22Rv1 (cell line): ENCODE measurements around the gene SHISA4.
A peak's percentile ranks its signal among the peaks of the same experiment; 100 is the strongest.

ENCODE experiments used
- H3K27ac ChIP-seq: fragments of 450-650 bp; 2 replicates; pipeline ENCODE4 v1.5.1; 2017
- ZFX ChIP-seq: fragments of 450-650 bp; IDR thresholded peaks from 2 replicates; pipeline ENCODE4 v1.6.1; 2017; ENCODE audit warnings: antibody characterized with exemption, borderline replicate concordance
- TF ChIP-seq, protein P1 (sequence below): fragments of 450-650 bp; IDR thresholded peaks from 2 replicates; pipeline ENCODE4 v1.5.1; 2017; ENCODE audit warnings: mild to moderate bottlenecking

Gene SHISA4

DNA sequence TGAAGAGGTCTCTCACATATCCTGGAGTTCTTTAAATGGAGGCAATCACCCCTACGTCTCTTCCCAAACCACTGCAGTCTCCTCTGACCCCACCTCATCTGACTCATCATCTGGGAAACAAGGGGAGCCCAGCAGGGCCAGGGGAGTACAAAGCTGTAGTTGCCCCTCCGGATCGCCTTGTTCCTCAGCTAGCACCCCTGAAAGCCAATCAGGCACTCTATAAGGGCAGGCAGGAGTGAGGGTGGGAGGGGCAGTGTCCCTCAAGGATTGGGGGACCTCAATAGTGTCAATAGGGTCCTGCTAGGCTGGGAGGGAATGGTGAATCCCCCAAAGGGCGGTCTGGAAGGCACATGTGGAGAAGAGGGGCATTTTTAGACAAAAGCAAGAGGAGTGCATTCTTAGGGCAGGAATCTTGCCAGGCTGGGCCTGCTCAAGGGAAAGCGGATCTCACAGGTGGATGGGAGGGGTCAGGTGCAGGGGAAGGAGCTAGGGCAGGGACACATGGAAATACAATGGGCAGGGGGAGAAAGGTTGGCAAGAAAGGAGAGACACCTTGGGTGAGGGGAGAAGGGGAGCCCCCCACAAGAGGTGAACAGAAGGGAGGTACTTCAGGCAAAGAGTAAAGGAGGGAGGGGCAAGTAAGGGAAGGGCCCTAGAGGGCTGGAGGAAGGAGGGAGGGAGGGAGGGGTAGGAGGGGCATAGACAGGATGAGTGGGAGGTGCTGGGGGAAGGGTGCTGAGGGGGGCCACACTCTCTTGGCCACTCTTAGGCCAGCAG lies 5.8 kb downstream of the SHISA4 start:
- TF ChIP-seq, protein P1, sequence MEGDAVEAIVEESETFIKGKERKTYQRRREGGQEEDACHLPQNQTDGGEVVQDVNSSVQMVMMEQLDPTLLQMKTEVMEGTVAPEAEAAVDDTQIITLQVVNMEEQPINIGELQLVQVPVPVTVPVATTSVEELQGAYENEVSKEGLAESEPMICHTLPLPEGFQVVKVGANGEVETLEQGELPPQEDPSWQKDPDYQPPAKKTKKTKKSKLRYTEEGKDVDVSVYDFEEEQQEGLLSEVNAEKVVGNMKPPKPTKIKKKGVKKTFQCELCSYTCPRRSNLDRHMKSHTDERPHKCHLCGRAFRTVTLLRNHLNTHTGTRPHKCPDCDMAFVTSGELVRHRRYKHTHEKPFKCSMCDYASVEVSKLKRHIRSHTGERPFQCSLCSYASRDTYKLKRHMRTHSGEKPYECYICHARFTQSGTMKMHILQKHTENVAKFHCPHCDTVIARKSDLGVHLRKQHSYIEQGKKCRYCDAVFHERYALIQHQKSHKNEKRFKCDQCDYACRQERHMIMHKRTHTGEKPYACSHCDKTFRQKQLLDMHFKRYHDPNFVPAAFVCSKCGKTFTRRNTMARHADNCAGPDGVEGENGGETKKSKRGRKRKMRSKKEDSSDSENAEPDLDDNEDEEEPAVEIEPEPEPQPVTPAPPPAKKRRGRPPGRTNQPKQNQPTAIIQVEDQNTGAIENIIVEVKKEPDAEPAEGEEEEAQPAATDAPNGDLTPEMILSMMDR: no peak
- no peak for TF ChIP-seq ZFX
- no peak overlapping the region for H3K27ac ChIP-seq

DNA sequence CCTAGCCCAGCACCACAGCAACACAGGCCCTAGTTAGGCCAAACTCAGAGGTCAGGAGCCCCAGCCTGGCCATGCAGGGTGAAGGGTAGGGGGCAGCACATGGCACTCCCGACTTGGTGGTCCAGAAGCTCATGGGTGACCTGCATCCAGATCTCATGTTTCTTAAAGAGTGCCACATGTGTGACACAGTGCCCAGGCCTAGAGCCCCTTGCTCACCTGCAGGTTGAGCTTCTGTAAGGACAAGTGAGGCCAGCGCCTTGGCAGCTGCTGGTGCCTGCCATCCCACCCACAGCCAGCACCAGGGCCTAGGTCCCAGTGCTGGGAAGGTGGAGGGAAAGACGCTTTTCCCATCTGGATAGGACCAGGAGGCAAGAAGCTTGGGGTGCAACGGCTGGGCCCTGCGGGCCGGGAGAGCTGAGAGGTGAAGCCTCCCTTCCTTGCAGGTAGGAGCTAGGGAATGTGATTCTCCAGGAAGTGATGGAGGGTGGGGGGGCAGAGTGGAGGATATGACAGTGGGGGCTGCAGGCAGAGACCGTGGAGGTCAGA lies 6.5 kb downstream of the SHISA4 start:
- no peak overlapping the region for H3K27ac ChIP-seq

DNA sequence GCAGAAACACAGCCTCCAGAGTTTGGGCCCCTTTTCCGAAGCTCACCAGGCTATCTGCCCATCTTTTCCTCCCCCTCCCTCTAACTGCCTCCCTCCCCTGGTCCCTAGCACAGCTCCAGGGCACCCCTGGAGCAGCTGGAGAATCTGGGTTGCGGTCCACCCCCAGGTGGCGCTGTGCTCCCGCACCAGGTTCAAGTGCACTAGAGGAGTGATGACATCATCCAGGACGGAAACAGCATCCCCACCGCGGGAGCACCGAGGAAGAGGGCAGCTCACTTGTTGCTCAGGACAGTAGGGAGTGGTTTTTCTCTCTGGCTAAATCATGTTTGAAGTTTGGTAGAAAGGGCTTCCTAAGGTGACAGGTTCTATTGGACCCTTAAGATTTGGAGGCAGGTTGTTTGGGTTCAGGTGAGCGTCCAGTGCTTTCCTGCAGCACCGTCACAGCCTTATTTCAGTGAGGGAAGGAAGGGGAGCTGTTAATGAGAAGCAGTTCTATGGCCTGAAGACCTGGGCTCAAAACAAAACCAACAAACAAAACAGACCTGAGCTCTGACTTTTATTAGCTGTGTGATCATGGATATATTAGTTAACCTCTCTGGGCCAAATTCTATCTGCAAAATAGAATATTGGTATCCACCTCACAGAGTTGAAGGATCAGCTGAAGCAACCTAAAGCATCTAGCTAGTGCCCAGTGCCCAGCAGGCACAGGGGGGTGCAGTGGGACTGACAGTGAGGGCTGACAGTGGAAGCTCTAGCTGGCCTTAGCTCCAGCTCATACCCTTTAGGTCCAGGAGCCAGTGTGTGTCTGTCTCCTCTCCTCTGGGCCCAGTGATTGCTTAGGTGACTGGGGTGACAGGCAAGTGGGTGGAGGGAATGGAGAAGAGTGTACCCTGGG lies 7.5 kb downstream of the SHISA4 start:
- TF ChIP-seq ZFX: no peak
- TF ChIP-seq, protein P1: peak; percentile 99
- H3K27ac ChIP-seq: no peak overlapping the region

More for the DNA sequence above, 6.5 kb downstream of the SHISA4 start:
- TF ChIP-seq ZFX: no peak
- TF ChIP-seq, protein P1: no peak

DNA sequence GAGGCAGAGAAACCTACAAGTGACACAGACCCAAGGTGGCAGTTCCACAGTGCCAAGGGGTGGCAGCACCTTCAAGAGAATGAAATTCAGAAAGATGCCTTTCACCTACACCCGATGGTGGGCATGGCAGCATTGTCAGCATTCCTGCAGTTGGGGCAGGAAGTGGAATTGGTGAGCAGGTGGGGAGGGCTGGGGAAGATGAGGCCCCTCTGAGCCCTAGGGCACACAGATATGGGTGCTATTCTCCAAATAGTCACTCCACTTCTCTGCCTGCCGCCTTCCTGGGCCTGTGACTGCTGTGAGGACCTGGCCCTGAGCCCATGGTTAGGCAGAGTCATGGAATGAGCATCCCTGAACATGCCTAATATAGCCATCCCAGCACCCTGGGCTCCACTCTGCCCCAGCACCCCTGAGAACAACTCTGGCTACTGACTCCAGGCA lies 8.3 kb downstream of the SHISA4 start:
- TF ChIP-seq, protein P1: no peak
- TF ChIP-seq ZFX: no peak
- H3K27ac ChIP-seq: no peak overlapping the region

DNA sequence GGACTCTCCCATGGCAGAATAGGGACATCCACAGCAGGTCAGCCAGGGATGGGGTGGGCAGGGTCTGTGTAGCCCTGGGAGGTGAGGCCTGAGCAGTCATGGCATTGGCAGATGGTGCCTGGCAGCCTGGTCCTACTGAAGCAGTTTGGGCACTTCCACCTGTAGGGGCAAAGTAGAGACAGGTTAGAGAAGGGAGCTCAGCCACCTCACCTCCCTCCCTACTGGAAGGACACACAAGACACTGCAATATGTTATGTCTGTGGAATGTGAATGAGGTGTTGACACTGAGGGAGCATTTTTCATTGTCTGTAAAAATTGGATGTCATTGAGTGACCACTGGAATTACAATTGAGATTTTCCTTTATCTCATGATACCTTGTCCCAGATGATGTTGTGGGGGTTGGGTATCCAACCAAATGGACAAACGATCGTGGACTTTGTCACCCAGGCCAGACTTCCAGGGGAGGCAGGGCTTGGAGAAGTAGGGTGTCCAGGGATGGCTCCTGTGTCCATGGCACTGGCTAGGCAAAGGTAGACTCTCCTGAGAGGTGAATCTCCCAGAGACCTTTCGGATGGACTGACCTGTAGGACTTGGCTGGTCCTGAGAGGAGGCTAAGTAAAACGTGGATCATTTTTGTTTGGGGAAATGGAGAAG lies 9.7 kb downstream of the SHISA4 start:
- no peak overlapping the region for H3K27ac ChIP-seq
- TF ChIP-seq, protein P1: no peak
- no peak for TF ChIP-seq ZFX

DNA sequence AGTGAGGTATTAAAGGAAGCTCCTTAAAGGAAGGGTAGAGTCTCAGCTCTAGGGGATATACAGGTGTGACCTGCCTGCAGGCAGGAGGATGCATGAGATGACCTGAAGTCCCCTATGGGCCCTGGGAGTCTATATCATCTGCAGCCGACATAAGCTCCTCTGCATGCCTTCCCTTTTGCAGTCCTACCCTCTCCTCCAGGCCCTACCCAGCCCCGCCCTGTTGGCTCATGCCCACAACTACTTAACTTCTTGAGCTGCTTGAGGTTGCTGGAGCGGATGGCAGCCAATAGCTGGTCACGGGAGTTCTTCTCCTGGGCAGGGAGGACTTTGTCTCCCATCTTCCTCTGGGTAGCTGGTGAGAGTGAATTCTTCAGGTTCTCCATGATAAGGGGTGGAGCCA lies 10.3 kb downstream of the SHISA4 start:
- TF ChIP-seq ZFX: no peak
- TF ChIP-seq, protein P1: no peak
- no peak overlapping the region for H3K27ac ChIP-seq
